ENCODE data around the gene FMO4. TPM values are rescaled to one million over a fixed set of nuclear protein-coding genes. Genes with fewer than 3 reads are reported as not detected.
A peak's percentile ranks its signal among the peaks of the same experiment; 100 is the strongest.
"Not testable (repeated sequence)": the region's sequence is repeated elsewhere in the genome, so short reads cannot be mapped to it uniquely, and the experiment has no call there.

Gene FMO4
- 4.5 and 5.8 TPM in 2 replicates for total RNA-seq (2014; rRNA removed; shearing (Covaris generic))

- DNase-seq (ENCODE audit: low spot score): peak; percentile 99
Observed at GRCh38 chr1:171313835-171314320, at the start of gene FMO4. Gene FMO4, plus strand, starts transcription at chr1:171314183. Its CDS starts 5,643 bp downstream, at chr1:171319826.

- no peak for DNase-seq (ENCODE audit: low spot score)
Observed at GRCh38 chr1:171265686-171266085, 48.3 kb upstream of the FMO4 start.

GRCh38 chr1:171266930-171267329 lies 47.1 kb upstream of the FMO4 start:
- DNase-seq (ENCODE audit: low spot score): no peak

GRCh38 chr1:171267391-171267790 lies 46.6 kb upstream of the FMO4 start:
- peak; percentile 9 for DNase-seq (ENCODE audit: low spot score)

GRCh38 chr1:171270806-171271205 lies 43.2 kb upstream of the FMO4 start:
- DNase-seq (ENCODE audit: low spot score): no peak

- no peak for DNase-seq (ENCODE audit: low spot score)
Observed at GRCh38 chr1:171277534-171277933, 36.4 kb upstream of the FMO4 start.

- DNase-seq (ENCODE audit: low spot score): no peak
Observed at GRCh38 chr1:171279234-171279633, 34.7 kb upstream of the FMO4 start.

GRCh38 chr1:171279678-171280077 lies 34.3 kb upstream of the FMO4 start:
- no peak for DNase-seq (ENCODE audit: low spot score)

GRCh38 chr1:171280599-171280998 lies 33.4 kb upstream of the FMO4 start:
- DNase-seq (ENCODE audit: low spot score): no peak

GRCh38 chr1:171286032-171286705 lies 27.8 kb upstream of the FMO4 start:
- DNase-seq (ENCODE audit: low spot score): peak; percentile 10

- no peak for DNase-seq (ENCODE audit: low spot score)
Observed at GRCh38 chr1:171290621-171291020, 23.4 kb upstream of the FMO4 start.

GRCh38 chr1:171292799-171293198 lies 21.2 kb upstream of the FMO4 start:
- no peak for DNase-seq (ENCODE audit: low spot score)

- not testable (repeated sequence) for DNase-seq (ENCODE audit: low spot score)
Observed at GRCh38 chr1:171295383-171295782, 18.6 kb upstream of the FMO4 start.

- no peak for DNase-seq (ENCODE audit: low spot score)
Observed at GRCh38 chr1:171295821-171296220, 18.2 kb upstream of the FMO4 start.

- no peak for DNase-seq (ENCODE audit: low spot score)
Observed at GRCh38 chr1:171296897-171297296, 17.1 kb upstream of the FMO4 start.

GRCh38 chr1:171298696-171299095 lies 15.3 kb upstream of the FMO4 start:
- no peak for DNase-seq (ENCODE audit: low spot score)

GRCh38 chr1:171299342-171299741 lies 14.6 kb upstream of the FMO4 start:
- no peak for DNase-seq (ENCODE audit: low spot score)

GRCh38 chr1:171300401-171300800 lies 13.6 kb upstream of the FMO4 start:
- DNase-seq (ENCODE audit: low spot score): no peak

- peak; percentile 6 for DNase-seq (ENCODE audit: low spot score)
Observed at GRCh38 chr1:171310661-171311087, 3.3 kb upstream of the FMO4 start.

- no peak for DNase-seq (ENCODE audit: low spot score)
Observed at GRCh38 chr1:171311771-171312558, 2.0 kb upstream of the FMO4 start.

GRCh38 chr1:171313319-171313834 lies 606 bp upstream of the FMO4 start:
- DNase-seq (ENCODE audit: low spot score): no peak

GRCh38 chr1:171329251-171329650 lies 15.3 kb downstream of the FMO4 start:
- no peak for DNase-seq (ENCODE audit: low spot score)

Measured in H4 (cell line).